WTC11 (cell line): ENCODE measurements around the gene NTRK1.

Experiments
- ATF1 ChIP-seq: sonication (generic); formaldehyde crosslinking; IDR thresholded peaks from 2 replicates; pipeline ENCODE4 v1.8.1; 2023; ENCODE audit warnings: mild to moderate bottlenecking, moderate library complexity, missing genetic modification reagents
- ATF3 ChIP-seq: sonication (generic); formaldehyde crosslinking; conservative IDR thresholded peaks from 2 replicates; pipeline ENCODE4 v1.8.1; 2022; ENCODE audit warnings: mild to moderate bottlenecking, missing genetic modification reagents
- CTCF ChIP-seq: fragments of 200-600 bp; IDR thresholded peaks from 2 replicates; pipeline ENCODE4 v1.8.0; 2022; ENCODE audit warnings: antibody characterized with exemption
- ESRRA ChIP-seq: sonication (generic); formaldehyde crosslinking; IDR thresholded peaks from 2 replicates; pipeline ENCODE4 v1.8.1; 2022; ENCODE audit warnings: mild to moderate bottlenecking, missing genetic modification reagents, borderline replicate concordance
- JUN ChIP-seq: sonication (generic); formaldehyde crosslinking; IDR thresholded peaks from 2 replicates; pipeline ENCODE4 v1.8.0; 2023; ENCODE audit warnings: mild to moderate bottlenecking, missing genetic modification reagents
- KAT7 ChIP-seq: sonication (generic); formaldehyde crosslinking; IDR thresholded peaks from 2 replicates; pipeline ENCODE4 v1.8.1; 2023; ENCODE audit warnings: missing genetic modification reagents, mild to moderate bottlenecking, borderline replicate concordance
- NFE2L1 ChIP-seq: sonication (generic); formaldehyde crosslinking; IDR thresholded peaks from 2 replicates; pipeline ENCODE4 v1.8.1; 2023; ENCODE audit warnings: missing genetic modification reagents

DNA sequence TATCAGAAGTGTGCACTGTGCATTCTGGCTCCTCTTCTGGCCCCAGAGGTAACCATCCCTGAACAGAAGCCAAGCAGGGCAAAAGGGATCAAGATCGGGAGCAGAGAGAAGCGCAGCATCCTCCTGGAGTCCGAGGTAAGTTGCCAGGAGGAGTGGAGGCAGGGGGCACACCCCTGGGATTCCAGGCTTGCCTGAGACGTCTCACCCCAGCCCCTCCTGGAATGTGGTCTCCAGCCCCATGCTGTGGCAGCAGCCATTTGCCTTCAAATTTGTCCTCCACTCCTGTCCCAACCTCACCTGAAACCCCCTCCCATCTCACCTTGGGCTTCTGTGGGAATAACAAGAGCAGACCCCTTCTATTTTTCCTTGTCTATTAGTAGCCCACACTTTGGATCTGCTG is 69.8 kb downstream of the NTRK1 start:
- no peak for TF ChIP-seq NFE2L1 (CRISPR knock-in tag)
- no peak for TF ChIP-seq JUN (CRISPR knock-in tag)
- TF ChIP-seq CTCF: no peak
- TF ChIP-seq ATF3 (CRISPR knock-in tag): no peak
- no peak for TF ChIP-seq KAT7 (CRISPR knock-in tag)
- no peak for TF ChIP-seq ESRRA (CRISPR knock-in tag)
- TF ChIP-seq ATF1: no peak
